NCI-H446 treated with DMSO at 0.1 percent for 48 hours (cell line): ENCODE measurements around the gene CYP26B1.

ENCODE experiments used
- DNase-seq: peaks from one replicate; lab custom pipeline; 2025; lab: John Stamatoyannopoulos, UW

Gene CYP26B1

GRCh38 chr2:72155151-72155550, 7.5 kb upstream of the CYP26B1 start:
- no peak for DNase-seq

GRCh38 chr2:72154386-72154975, 6.8 kb upstream of the CYP26B1 start:
- DNase-seq = no peak

- DNase-seq = no peak
These were observed 6.3 kb upstream of the CYP26B1 start for GRCh38 chr2:72153924-72154323.

GRCh38 chr2:72153026-72153791, 5.5 kb upstream of the CYP26B1 start:
- DNase-seq = no peak

- no peak for DNase-seq
These were observed 3.2 kb upstream of the CYP26B1 start for GRCh38 chr2:72150861-72151356.

GRCh38 chr2:72150157-72150860, 2.6 kb upstream of the CYP26B1 start:
- peak; percentile 59 for DNase-seq

- no peak for DNase-seq
These were observed 2.0 kb upstream of the CYP26B1 start for GRCh38 chr2:72149556-72150156.

- DNase-seq = no peak
These were observed 1.3 kb upstream of the CYP26B1 start for GRCh38 chr2:72148837-72149555.

- no peak for DNase-seq
These were observed 558 bp upstream of the CYP26B1 start for GRCh38 chr2:72148003-72148836.

GRCh38 chr2:72146347-72147302, 1.0 kb downstream of the CYP26B1 start:
- no peak for DNase-seq

GRCh38 chr2:72145658-72146329, 1.9 kb downstream of the CYP26B1 start:
- no peak for DNase-seq

GRCh38 chr2:72145289-72145657, 2.4 kb downstream of the CYP26B1 start:
- DNase-seq = peak; percentile 39

GRCh38 chr2:72144632-72145288, 2.9 kb downstream of the CYP26B1 start:
- peak; percentile 49 for DNase-seq

- no peak for DNase-seq
These were observed 3.4 kb downstream of the CYP26B1 start for GRCh38 chr2:72144274-72144631.

GRCh38 chr2:72143441-72144273, 4.0 kb downstream of the CYP26B1 start:
- DNase-seq = no peak

- DNase-seq = no peak
These were observed 4.9 kb downstream of the CYP26B1 start for GRCh38 chr2:72142570-72143440.
